Endothelial cell of hepatic sinusoid (primary cell): Measurements from ENCODE around the gene RPTOR.

ENCODE experiments used
- in situ Hi-C: cut with HindIII; loops from 2 replicates; pipeline ENCODE4 v1.10.0; 2017; ENCODE audit warnings: low sequenced_read_pairs

Gene RPTOR

GRCh38 chr17:80893604-80894438 is 349.2 kb downstream of the RPTOR start:
- in situ Hi-C loops = no loop called here

DNA sequence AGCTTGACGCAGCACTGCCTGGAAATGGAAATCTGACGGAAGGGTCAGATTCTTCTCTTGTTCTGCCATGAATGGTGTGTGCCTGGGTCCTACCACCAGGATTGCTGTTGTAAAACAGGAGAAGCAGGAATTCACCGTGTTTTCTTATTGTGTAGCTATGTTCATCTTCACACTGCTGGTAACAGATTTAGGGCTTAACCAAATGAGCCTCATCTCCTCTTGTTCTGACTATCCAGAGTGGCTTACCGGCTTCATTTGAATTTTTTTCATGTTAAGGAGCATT is 349.7 kb downstream of the RPTOR start:
- in situ Hi-C loops = no loop called here

DNA sequence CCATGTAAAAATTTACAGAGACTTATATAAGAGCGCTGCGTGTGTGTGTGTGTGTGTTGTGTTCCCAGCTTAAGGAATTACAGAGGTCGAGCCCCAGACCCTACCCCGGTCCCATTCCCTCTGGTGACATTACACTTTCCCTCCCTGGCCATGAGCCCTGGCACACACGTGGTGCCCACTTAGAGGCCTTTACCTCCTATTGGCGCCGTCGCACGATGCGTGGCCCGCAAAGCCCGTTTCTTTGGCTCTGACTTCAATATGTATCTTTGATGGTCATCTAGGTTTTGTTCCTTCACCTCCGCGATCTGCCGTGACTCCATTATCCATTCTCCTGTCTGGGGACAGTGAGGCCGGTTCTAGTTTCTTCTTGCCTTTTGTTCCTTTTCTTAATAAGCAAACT is 350.1 kb downstream of the RPTOR start:
- in situ Hi-C loops = loop anchor here (5.0 kb wide), 1 partner anchor 452 kb away; no protein-coding TSS in a partner anchor

DNA sequence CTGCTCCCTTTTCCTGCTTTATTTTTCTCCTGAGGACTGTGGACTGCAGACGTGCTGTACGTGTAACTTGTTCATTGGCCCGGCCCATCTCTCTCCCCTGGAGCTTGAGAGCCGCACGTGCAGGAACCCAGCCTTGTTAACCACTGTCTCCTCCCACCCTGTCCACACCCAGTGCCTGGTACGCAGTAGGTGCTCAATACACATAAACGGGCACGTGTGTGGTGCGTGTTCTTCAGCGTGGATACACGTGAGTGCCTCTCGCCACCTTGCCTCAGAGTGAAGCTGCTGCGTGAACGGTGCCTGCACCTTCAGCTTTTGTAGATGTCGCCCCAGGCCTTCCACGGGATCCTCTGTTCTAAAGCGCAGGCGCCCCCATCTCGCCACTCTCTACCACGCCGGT is 350.7 kb downstream of the RPTOR start:
- in situ Hi-C loops = loop anchor here (5.0 kb wide), 1 partner anchor 453 kb away; no protein-coding TSS in a partner anchor

- in situ Hi-C loops = loop anchor here (5.0 kb wide), 1 partner anchor 456 kb away; no protein-coding TSS in a partner anchor
Measured at GRCh38 chr17:80898716-80899115, 354.1 kb downstream of the RPTOR start.

- in situ Hi-C loops = loop anchor here (5.0 kb wide), 1 partner anchor 457 kb away; no protein-coding TSS in a partner anchor
Measured at GRCh38 chr17:80899402-80900268, 355.0 kb downstream of the RPTOR start.

DNA sequence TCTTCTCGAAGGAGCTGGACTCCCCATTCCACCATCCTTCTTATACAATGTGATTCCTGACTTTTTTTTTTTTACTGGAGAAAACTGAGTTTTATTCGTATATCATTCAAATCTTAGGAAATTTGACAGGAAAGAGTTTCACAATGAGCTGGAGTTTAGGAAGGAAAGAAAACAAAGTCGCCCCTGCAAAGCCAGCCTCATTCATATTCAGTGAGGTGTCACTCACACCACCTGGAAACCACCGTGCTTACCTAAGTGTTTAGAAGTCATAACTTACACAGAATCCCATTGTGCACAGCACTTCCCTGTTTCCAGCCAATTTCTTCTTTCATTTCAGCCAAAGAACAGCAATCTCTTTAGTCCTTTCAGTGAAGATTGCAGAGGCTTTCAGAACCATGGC is 356.7 kb downstream of the RPTOR start:
- in situ Hi-C loops = no loop called here

- in situ Hi-C loops = no loop called here
Measured at GRCh38 chr17:80902197-80902962, 357.7 kb downstream of the RPTOR start.

DNA sequence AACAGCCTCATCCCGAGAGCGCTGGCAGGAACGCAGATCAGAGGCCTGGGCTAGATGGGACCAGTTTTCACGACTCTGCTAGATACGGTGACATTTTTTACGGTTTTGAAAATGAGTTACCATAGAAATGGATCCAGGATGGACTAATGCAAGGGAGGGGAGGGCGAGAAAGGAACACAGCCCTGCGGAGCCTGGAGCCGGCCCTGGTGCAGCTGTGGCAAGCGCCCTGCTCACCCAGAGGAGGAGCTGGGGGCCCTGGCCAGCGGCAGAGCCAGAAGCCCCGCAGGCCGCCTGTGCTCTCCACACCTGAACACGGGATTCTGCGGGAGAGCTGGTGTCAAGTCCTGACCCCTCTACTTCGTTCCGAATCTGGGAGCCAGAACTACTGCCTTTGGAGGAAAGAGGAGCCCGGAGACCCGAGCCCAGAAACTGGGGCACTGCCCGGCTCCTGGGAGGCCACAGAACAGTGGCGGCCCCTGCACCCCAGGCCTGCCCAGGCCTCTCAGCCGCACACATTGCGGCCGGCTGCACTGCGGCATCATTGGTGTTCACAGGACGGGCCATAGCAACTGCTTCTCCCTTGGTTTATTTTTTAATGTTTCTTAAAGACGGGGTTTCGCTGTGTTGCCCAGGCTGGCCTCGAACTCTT is 358.4 kb downstream of the RPTOR start:
- in situ Hi-C loops = no loop called here

GRCh38 chr17:80904036-80904753 is 359.6 kb downstream of the RPTOR start:
- in situ Hi-C loops = no loop called here

DNA sequence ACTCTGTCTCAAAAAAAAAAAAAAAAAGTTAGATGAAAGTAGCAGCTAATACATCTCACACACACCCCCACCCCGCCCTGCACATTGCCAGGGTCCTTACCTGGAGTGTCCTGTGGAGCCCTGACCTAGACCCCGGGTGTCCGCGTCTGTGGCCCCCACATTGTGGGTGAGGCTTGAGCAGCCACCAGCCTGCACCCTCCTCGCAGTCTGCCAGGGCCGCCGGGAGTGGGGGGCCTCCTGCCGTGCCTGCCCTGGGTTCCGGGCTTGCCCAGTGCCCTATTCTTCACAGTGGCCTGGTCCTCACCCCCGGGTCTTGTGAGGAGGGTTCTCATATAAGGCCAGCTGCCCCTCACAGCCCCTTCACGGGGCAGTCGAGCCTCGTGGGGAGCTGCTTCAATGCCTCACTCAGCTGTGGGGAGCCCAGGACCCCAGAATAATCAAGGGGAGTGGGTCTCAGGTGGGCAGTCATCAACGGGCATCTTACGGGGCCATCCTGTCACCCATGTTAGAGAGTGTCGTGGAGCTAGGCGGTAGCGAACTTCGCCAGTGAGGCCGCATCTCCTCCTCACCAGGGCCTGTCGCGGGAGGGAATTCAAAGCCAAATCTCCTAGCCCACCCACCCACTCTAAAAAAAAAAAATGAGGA is 361.1 kb downstream of the RPTOR start:
- in situ Hi-C loops = no loop called here

DNA sequence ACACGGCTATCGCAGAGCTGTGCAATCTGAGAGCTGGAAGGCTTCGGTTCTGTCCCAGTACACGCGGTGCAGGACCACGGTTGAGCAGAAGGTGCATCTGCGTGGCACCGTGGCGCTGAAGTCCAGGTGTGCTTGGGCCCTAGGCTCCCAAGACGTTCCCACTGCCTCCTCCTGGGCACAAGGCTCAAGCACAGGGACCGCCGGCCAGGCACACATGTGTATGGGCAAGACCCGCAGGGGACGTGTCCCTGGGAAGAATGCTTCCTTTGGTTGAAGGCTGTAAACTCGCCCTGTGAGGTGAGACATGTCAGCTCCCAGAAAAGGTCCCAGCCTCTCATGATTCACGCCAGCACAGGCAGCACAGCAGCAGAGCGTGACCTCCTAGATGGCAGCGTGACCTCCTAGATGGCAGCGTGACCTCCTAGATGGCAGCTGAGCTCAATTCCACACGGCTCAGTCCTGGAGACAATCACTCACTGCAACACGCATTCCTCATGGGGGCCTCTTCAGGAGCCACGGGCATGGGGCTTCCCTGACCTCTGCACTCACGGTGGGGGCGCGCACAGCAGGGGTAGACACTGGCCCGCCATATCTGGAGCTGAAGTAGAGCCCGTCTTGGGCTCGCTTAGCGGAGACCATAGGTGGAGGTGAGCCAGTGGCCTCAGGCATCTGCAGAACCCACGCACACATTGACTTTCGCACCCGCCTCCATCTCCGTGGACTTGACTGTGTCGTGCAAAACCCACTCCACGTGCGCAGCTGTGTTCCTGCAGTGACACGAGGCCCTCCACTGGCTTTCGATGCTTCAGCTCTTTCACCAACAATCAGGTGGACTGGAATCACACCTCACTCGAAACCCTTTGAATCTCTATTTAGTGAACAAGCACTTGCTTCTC is 362.0 kb downstream of the RPTOR start:
- in situ Hi-C loops = no loop called here

- in situ Hi-C loops = no loop called here
Measured at GRCh38 chr17:80907281-80907680, 362.6 kb downstream of the RPTOR start.

DNA sequence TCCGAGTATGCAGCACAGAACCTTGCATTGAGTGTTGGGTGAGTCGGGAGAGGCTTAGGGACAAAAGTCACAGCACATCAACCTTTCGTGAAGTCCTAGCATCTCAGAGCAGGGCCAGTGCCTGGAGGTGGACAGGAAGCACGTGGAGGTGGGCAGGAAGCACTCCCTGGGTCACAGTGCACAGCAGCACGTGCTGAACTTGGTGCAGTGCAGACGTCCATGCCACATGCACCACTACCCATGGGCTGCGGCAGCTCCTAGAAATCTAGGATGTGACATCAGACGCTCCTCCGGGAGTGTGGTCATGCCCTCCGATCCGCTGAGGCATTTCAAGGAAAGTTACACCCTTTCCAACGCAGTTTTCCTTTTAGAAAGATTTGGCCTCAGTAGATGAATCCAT is 363.6 kb downstream of the RPTOR start:
- in situ Hi-C loops = no loop called here

DNA sequence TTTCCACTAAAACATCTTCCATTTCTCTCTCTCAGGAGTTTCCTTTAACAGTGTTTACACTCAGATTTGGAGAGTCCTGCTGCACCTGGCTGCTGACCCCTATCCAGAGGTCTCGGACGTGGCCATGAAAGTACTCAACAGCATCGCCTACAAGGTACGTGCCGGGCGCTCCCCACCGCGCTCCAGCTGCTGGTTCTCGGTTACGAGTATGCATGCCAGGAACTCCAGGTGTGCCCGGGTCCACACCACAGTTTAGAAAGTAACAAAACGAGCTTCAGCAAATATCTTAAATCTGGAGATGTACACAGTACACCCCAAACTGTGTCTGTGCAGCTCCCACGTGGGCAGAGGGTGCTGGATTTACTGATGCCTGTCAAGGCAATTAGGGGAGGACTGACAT is 364.1 kb downstream of the RPTOR start:
- in situ Hi-C loops = no loop called here

DNA sequence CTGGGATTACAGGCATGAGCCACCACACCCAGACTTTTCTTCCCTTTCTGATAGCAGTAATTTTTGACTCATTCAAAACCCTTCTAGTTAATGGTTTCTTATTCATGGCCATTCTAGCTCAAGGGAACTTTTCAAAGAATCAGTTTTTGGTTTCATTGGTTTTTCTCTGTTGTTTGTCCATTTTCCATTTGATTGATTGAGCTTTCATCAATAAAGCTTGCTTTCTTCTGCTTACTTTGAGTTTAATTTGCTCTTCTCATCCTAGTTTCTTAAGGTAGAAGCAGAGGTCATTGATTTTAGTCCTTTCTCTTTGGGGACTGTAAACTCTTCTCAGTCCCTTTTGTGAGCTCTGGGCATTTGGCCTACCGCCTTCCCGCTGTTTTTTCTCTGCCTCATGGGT is 365.0 kb downstream of the RPTOR start:
- in situ Hi-C loops = no loop called here

DNA sequence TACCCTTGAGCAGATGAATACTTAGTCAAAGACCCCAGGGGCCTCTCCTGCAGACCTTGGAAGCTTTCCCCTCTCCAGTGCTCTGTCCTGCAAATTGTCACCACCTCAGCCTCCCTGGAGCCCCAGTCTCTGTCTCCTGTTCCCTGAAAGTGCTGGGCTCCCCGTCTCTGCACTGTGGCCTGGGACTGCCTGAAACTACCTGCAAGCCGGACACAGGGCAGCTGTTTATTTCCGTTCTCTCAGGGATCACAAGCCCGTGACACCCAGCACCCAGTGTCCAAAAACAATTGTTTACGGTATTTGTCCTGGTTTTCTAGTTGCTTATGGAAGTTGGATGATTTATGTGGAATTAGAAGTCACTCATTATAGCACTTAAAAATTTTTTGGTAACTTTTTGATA is 365.4 kb downstream of the RPTOR start:
- in situ Hi-C loops = no loop called here

DNA sequence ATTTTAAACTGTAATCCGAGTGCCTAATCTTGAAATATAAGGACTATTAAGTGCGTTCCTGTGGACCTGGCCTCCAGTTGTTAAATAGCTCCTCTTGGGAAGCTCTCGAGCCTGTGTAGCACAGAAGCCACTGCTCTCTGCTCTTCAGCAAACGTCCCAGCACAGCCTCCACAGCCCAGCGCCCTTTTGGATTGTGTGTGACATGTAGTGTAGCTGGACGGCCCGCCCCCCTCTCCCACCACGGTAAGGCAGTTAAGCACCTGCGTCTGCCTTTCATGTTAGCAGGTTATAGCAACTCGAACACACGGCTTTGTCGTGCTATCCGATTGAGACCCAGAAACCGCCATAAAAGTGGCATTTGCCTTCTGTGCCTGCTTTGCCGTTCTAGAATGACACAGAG is 367.8 kb downstream of the RPTOR start:
- in situ Hi-C loops = no loop called here
